Measurements from ENCODE around the gene CLEC2L. TPM values are rescaled to one million over a fixed set of nuclear protein-coding genes. Genes with fewer than 3 reads are reported as not detected.

Gene CLEC2L
- total and polyA plus RNA-seq, 2 of the 13 experiments (the other 11 are each of a cell fraction or from before 2014, with no cell fraction given), result 0.20 to 0.25 TPM

DNA sequence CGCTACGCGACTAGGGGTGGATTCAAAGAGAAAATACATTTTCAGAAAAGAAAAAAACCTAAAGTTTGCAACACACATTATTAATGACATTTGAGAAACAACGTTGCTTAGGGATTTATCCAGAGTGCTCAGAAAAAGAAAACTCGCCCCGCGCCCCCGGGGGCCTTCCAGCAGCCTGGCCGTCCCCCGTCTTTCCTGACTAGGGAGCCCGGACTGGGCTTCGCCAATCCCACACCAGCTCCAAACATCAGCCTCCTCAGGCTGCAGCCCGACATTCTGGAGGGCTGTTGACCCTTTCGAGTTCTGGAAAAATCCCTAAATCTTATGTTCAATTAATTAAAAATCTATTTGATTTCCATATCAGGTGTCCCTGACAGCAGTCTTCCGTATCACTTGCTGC is 48.6 kb downstream of the CLEC2L start:
- CTCF ChIA-PET (ENCODE audit: low intra/inter-chr PET ratio, low total read pairs), result no interaction called here
- H3K9me3 ChIP-seq (ENCODE audit: low read length), result no peaks in the 10 kb centered on the region
- H3K36me3 ChIP-seq (replicated peaks in 1 of 2; ENCODE audit: control insufficient read depth in 1 of 2, insufficient read depth in 2 of 2, low read length in 2 of 2), result peaks cover 13 to 43% of the 10 kb centered on the region in 2 experiments; a peak in 4 of 5 replicates
- no peak overlapping the region for H3K4me2 ChIP-seq (ENCODE audit: low read depth, low read length)
- no peak overlapping the region for H3K27ac ChIP-seq (ENCODE audit: extremely low read length, insufficient read depth, low read length)
- peaks cover 13% of the 10 kb centered on the region; the same call in 1 of the 2 replicates for H3K4me1 ChIP-seq (ENCODE audit: insufficient read depth, low read length)
- BruUV-seq (replicated peaks), result TSS peak; percentile 31
- no peak overlapping the region for H2AFZ ChIP-seq (ENCODE audit: low read length)
- intact Hi-C loops (cut with micrococcal nuclease; ENCODE audit: unreplicated experiment) (no loop called here), in situ Hi-C loops (cut with HindIII; ENCODE audit: extremely low pct_ligation_motif_present, low pct_unique_long_range_greater_than_20kb) (no loop called here)
- no peak for FAIRE-seq
- ATAC-seq, result no peak
- no peaks in the 10 kb centered on the region for H3K27me3 ChIP-seq (ENCODE audit: control insufficient read depth in 1 of 2, insufficient read depth in 2 of 2, low read length in 2 of 2)
- H3K9ac ChIP-seq (ENCODE audit: insufficient read depth, low read depth, low read length), result no peak overlapping the region
- H4K20me1 ChIP-seq (ENCODE audit: insufficient read depth, low read length), result peaks cover 3% of the 10 kb centered on the region; the same call in 1 of the 2 replicates
- POLR2A ChIA-PET, result no interaction called here
- H3K79me2 ChIP-seq (ENCODE audit: insufficient read depth, low read length), result no peaks in the 10 kb centered on the region
- no peak overlapping the region for H3K4me3 ChIP-seq (replicated peaks in 1 of 3; ENCODE audit: insufficient read depth in 1 of 3, low read depth in 2 of 3, low read length in 3 of 3)
- WGBS (ENCODE audit: low lambda C conversion rate), result 96% methylated on average over 15 of the region's 15 CpGs
- no peak for DNase-seq (ENCODE audit: low spot score)
- TF ChIP-seq MAX (IDR thresholded peaks at IDR 0.05) (no peak), RBM22 (optimal IDR thresholded peaks at IDR 0.05; ENCODE audit: low read length) (peak; percentile 25)

DNA sequence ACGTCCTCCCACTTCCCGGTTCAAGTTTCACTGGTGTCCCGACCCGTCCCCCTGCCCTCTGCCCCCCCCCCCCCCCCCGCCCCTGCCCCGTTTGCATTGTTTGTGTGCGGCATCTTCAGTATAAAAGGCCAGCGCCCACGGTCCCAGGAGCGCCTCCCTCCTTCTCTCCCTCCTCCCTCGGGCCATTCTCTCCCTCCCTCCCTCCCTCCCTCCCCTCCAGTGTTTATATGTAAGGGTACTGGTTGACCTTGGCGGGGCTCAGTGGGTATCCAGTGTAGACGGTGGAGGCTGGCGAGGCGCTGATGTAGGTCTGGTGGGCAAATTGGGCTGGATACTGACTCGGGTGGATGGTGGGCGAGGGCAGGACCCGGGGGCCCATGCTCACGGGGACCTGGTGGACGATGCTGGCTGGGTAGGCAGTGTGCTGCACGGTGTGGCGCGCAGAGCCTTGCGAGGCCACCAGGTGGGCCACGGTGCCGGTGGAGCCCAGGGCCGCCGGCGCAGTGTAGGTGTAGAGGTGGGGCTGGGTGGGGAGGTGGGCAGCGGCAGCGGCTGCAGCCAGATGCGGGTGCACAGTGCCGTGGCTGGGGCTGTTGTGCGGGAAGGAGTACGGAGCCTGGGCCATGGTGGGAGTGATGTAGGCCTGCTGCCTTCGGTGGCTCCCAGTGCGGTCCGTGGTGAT is 49.4 kb downstream of the CLEC2L start:
- POLR2A ChIA-PET, result no interaction called here

More for the DNA sequence above, 49.4 kb downstream of the CLEC2L start:
- peaks cover 13 to 43% of the 10 kb centered on the region in 2 experiments; a peak in 4 of 5 replicates for H3K36me3 ChIP-seq (replicated peaks in 1 of 2; ENCODE audit: control insufficient read depth in 1 of 2, insufficient read depth in 2 of 2, low read length in 2 of 2)
- no TSS peak for BruUV-seq (replicated peaks)
- H2AFZ ChIP-seq (ENCODE audit: low read length), result no peak overlapping the region
- in situ Hi-C loops (cut with HindIII; ENCODE audit: extremely low pct_ligation_motif_present, low pct_unique_long_range_greater_than_20kb), result no loop called here
- DNase-seq (ENCODE audit: low spot score) (no peak), FAIRE-seq (no peak), ATAC-seq (peak; percentile 31; the same call in 2 of the 3 replicates)
- peaks cover 3% of the 10 kb centered on the region; the same call in 1 of the 2 replicates for H4K20me1 ChIP-seq (ENCODE audit: insufficient read depth, low read length)
- H3K4me2 ChIP-seq (ENCODE audit: low read depth, low read length), result no peak overlapping the region
- H3K4me3 ChIP-seq (replicated peaks in 1 of 3; ENCODE audit: insufficient read depth in 1 of 3, low read depth in 2 of 3, low read length in 3 of 3), result no peak overlapping the region
- no peak overlapping the region for H3K27ac ChIP-seq (ENCODE audit: extremely low read length, insufficient read depth, low read length)
- no peaks in the 10 kb centered on the region for H3K27me3 ChIP-seq (ENCODE audit: control insufficient read depth in 1 of 2, insufficient read depth in 2 of 2, low read length in 2 of 2)
- CTCF ChIA-PET (ENCODE audit: low intra/inter-chr PET ratio, low total read pairs), result no interaction called here
- H3K9ac ChIP-seq (ENCODE audit: insufficient read depth, low read depth, low read length), result no peak overlapping the region
- intact Hi-C loops (cut with micrococcal nuclease; ENCODE audit: unreplicated experiment), result no loop called here
- H3K79me2 ChIP-seq (ENCODE audit: insufficient read depth, low read length), result no peaks in the 10 kb centered on the region
- WGBS (ENCODE audit: low lambda C conversion rate), result 96% methylated on average over 33 of the region's 38 CpGs
- TF ChIP-seq AGO2 (optimal IDR thresholded peaks at IDR 0.05; ENCODE audit: low read depth, low read length) (peak; percentile 38), RAD51 (IDR thresholded peaks at IDR 0.05; ENCODE audit: borderline replicate concordance) (no peak)
- no peaks in the 10 kb centered on the region for H3K9me3 ChIP-seq (ENCODE audit: low read length)
- H3K4me1 ChIP-seq (ENCODE audit: insufficient read depth, low read length), result peaks cover 5% of the 10 kb centered on the region; the same call in 1 of the 2 replicates

Measured in HepG2 (cell line).